ENCODE results near the gene CTNNBL1. TPM values are rescaled to one million over a fixed set of nuclear protein-coding genes. Genes with fewer than 3 reads are reported as not detected.
A peak's percentile ranks its signal among the peaks of the same experiment; 100 is the strongest.

Gene CTNNBL1
- total RNA-seq, 2 experiments from 2014 or later = 75.5 to 75.9 TPM

DNA sequence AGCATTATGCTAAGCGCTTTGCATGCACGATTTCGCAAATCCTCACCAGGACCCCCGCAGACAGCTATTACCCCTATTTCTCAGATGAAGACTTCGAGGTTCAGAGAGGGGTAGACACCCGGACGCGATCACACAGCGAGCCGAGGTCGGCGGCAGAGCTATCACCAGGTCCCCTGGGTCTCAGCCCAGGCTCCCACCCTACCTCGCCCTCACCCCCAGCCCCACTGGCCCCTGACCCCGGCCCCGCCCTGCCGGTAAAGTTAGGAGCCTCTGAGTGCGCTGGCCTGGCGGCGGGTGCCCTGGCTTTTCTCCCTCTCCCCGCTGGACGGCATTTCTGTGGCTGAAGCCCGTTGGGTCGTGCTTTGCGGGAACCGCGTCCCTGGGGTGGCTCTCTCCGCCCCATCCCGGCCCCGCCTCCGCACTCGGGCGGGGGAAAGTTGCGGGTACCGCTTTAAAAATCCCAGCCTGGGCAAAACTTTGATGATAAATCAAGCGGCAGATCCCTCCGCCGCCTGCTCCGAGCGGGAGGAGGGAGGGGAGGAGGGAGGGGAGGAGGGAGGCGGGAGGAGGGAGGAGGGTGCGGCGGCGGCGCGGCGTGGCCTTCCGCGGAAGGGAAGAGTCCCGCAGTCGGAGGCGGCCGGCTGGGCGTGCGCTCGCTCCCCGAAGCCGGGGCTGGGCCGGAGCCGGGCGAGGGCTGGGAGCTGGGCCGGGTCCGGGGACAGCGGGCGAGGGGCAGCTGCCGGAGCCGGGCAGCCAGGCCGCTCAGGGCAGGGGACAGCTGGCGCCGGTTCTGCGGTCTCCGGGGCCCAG lies 208.9 kb downstream of the CTNNBL1 start, which contains the start of gene VSTM2L:
Gene VSTM2L (plus strand): TSS at position 624 of the 810 bp plus-strand sequence. CDS start 224 bp downstream, outside the sequence.
- ATAC-seq (peak; percentile 23), DNase-seq (no peak)
- H3K36me3 Mint-ChIP-seq (ENCODE audit: low read depth) = no peaks in the 10 kb centered on the region
- H3K27me3 Mint-ChIP-seq (ENCODE audit: low read depth) = peaks cover 47% of the 10 kb centered on the region
- H3K4me3 Mint-ChIP-seq = peak within 1 kb of the TSS; percentile 39
- no peaks in the 10 kb centered on the region for H3K9me3 Mint-ChIP-seq (ENCODE audit: insufficient read depth)
- POLR2A ChIA-PET = no interaction called here
- no peak within 1 kb of the TSS for H3K27ac Mint-ChIP-seq
- CTCF ChIA-PET = no interaction called here
- peaks cover 6% of the 10 kb centered on the region for H3K4me1 Mint-ChIP-seq (ENCODE audit: low read depth)

DNA sequence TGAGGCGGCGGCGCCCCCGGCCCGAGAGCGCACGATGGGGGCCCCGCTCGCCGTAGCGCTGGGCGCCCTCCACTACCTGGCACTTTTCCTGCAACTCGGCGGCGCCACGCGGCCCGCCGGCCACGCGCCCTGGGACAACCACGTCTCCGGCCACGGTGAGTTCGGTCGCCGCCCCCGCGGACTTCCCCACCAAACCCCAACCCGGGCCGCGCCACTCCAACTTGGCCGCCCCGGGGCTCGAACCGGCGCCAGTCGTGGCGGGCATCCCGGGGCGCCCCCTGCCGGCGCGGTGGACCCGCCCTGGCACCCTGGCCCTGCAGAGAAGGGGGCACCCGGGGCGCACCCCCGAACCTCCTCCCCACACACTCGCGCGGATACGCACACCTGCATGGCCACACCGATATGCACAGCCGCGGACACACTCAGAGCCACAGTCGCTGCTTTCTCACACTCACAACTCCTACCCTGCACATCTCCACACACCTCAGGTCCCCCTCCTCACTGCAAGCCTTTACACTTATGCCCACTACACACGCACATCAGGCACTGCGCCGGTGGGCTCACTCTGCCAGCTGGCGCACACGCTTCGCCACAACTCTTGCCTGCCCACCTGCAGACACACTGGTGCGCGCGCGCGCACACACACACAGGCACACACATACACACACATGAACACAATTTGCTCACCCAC lies 209.6 kb downstream of the CTNNBL1 start:
- Mint-ChIP-seq H3K4me3 (no peak overlapping the region), H3K4me1 (ENCODE audit: low read depth) (peaks cover 6% of the 10 kb centered on the region), H3K27me3 (ENCODE audit: low read depth) (peaks cover 48% of the 10 kb centered on the region), H3K36me3 (ENCODE audit: low read depth) (no peaks in the 10 kb centered on the region), H3K27ac (no peak overlapping the region), H3K9me3 (ENCODE audit: insufficient read depth) (no peaks in the 10 kb centered on the region)
- ATAC-seq = no peak
- CTCF ChIA-PET = no interaction called here
- POLR2A ChIA-PET = no interaction called here
- DNase-seq = no peak

DNA sequence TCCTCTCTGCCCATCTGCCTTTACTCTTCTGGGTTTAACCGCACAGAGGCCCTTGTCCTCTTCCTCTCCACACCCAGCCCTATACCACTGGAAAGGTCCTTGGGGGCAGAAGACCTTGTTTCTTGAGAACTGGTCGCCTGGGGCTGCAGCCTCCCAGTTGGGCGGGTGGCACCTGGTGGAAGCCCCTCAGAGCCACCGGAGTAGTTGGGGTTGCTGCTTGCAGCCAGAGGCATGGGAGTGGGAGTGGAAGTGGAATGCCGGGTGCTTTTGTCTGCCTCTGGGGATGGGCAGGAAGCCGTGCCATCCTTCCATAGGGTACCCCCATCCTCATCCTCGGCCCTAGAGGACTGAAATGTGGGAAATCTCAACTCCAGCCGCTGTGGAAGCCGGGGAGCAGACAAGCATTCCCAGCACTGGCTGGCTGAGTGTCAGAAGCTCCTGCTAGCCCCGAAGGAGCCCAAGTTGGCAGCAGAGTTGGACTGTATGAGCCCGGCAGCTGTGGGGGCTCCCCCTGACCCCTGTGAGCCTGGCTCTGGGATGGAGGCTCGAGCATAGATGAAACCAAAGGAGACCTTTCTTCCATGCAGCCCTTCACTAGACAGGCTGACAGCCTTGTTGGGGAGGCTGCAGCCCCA lies 210.3 kb downstream of the CTNNBL1 start:
- Mint-ChIP-seq H3K27ac (no peak overlapping the region), H3K4me3 (no peak overlapping the region), H3K9me3 (ENCODE audit: insufficient read depth) (no peaks in the 10 kb centered on the region), H3K36me3 (ENCODE audit: low read depth) (no peaks in the 10 kb centered on the region), H3K27me3 (ENCODE audit: low read depth) (peaks cover 52% of the 10 kb centered on the region), H3K4me1 (ENCODE audit: low read depth) (peaks cover 6% of the 10 kb centered on the region)
- ChIA-PET POLR2A (no interaction called here), CTCF (no interaction called here)
- no peak for DNase-seq
- no peak for ATAC-seq

DNA sequence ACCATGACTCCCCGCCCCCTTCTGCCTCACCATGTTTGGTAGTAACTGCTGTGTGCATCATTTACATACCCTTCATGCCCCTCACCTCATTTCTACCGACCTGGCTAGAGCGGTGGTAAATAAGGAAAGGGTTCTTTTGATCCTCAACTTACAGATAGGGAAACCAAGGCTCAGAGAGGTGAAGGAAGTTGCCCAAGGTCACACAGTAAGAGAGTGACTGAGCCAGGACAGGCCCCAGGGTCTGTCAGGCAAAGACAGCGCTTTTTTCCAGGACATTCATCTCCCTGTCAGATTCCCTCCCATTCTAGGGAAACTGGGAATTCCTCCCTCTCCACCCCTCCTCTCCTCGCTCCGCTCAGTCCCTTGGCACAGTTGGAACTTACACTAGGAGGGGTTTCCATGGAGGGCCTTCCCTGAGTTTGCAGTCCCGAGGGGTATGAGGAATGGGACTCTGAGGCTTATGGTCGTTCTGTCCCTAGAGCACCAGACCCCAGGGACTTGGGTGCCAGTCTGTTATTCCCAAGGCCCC lies 211.1 kb downstream of the CTNNBL1 start:
- POLR2A ChIA-PET = no interaction called here
- CTCF ChIA-PET = no interaction called here
- H3K4me1 Mint-ChIP-seq (ENCODE audit: low read depth) = peaks cover 6% of the 10 kb centered on the region

DNA sequence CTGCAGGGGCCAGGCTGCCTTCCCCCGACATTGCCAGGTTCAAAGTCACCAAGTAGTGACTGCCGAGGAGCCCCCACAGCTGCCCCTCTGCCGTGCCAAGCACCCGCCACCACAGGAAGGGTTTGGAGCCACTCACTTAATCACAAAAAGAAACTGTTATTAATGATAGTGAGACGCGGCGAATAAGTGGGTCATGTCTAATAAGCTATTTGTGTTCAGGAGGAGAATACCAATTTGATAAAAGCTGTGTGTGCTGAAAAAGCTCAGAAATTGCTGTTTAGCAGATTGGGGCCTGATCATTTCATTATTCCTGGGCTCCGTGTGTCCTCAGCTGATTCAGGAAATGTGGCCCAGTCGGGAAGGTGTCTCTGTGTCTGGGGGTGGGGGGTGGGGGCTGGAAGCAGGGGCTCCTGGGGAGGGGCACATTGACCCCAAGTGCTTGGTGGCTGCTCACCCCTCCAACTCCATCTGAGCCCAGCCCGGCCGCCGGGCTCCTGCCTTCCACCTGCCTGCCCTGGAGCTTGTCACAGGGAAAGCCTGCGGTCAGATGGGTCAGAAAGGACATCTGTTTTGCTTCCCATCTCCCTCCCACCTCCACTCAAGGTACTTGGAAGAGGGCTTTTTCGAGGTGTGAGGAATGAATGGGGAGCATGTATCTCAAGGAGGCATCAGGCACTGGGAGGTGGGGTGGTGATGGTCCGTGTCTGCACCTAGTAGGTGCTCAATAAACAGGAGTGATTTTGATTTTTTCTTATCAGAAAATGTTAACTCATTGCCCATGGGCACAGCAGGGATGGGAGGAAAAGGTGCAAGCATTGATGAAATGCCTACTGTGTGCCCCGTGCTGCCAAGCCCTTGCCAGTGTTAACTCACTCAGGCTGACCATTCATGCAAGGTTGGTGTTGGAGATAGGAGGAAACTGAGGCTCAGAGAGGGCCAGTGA lies 212.1 kb downstream of the CTNNBL1 start:
- Mint-ChIP-seq H3K36me3 (ENCODE audit: low read depth) (no peaks in the 10 kb centered on the region), H3K9me3 (ENCODE audit: insufficient read depth) (no peaks in the 10 kb centered on the region), H3K27ac (no peak overlapping the region), H3K4me1 (ENCODE audit: low read depth) (peaks cover 6% of the 10 kb centered on the region), H3K27me3 (ENCODE audit: low read depth) (peaks cover 42% of the 10 kb centered on the region), H3K4me3 (no peak overlapping the region)
- CTCF ChIA-PET = interaction anchor here (1.3 kb wide), 1 partner anchor 10 kb away, joined by 4 read pairs; no protein-coding TSS in a partner anchor
- ATAC-seq = no peak
- no peak for DNase-seq
- POLR2A ChIA-PET = no interaction called here

More for the DNA sequence above, 211.1 kb downstream of the CTNNBL1 start:
- Mint-ChIP-seq H3K36me3 (ENCODE audit: low read depth) (no peaks in the 10 kb centered on the region), H3K4me3 (no peak overlapping the region), H3K27me3 (ENCODE audit: low read depth) (peaks cover 46% of the 10 kb centered on the region), H3K27ac (no peak overlapping the region), H3K9me3 (ENCODE audit: insufficient read depth) (no peaks in the 10 kb centered on the region)
- no peak for ATAC-seq
- no peak for DNase-seq

DNA sequence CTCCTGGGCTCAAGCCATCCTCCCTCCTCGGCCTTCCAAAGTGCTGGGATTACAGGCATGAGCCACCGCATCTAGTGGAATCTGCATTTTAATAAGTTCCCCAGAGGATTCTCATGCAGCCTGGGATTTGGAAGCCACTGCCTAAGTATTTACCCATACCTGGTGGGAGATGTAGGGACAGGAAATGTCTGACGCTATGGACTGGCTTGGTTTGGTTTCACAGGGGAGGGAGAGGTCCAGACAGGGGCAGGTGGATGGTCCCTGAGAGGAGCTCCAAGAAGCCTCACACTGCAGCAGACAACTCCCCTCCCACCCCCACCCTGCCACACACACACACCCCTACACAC lies 213.5 kb downstream of the CTNNBL1 start:
- H3K36me3 Mint-ChIP-seq (ENCODE audit: low read depth) = no peaks in the 10 kb centered on the region
- DNase-seq (no peak), ATAC-seq (no peak)
- peaks cover 35% of the 10 kb centered on the region for H3K27me3 Mint-ChIP-seq (ENCODE audit: low read depth)
- POLR2A ChIA-PET = no interaction called here
- no peak overlapping the region for H3K27ac Mint-ChIP-seq
- peaks cover 9% of the 10 kb centered on the region for H3K4me1 Mint-ChIP-seq (ENCODE audit: low read depth)
- CTCF ChIA-PET = no interaction called here
- no peaks in the 10 kb centered on the region for H3K9me3 Mint-ChIP-seq (ENCODE audit: insufficient read depth)
- H3K4me3 Mint-ChIP-seq = no peak overlapping the region

DNA sequence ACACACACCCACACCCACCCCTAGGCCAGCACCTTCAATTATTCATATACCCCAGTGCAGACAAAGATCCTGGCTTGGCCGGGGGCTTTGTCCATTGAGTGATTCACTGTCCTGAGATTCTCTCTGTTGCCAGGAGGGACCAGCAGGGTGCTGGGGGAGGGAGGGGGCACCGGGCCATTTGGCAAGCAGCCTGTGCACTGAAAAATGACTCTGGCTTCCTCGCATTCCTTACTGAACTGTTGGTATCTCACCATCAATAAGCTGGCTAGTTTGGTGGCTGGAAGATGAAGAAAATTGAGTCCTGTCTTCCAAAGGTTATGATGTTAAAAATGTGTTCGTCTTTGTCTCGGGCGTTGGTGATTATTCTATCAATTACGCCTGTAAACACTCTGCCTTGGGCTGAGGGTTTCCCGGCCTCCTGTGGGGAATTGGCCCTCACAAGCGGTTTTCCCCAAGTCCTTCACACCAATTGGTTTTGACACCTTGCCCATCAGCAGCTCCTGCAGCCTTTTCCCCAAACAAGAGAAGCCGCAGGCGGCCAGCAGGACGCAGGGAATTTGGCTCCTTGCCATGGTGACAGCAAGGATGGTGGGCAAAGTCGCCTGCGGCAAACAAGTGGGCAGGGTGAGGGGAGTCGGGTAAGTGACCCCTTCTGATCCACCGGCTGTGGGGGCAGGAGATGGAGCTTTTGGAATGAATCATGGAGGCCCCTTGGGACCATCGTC lies 214.0 kb downstream of the CTNNBL1 start:
- no peak overlapping the region for H3K4me3 Mint-ChIP-seq
- ChIA-PET CTCF (no interaction called here), POLR2A (no interaction called here)
- peaks cover 32% of the 10 kb centered on the region for H3K27me3 Mint-ChIP-seq (ENCODE audit: low read depth)
- H3K4me1 Mint-ChIP-seq (ENCODE audit: low read depth) = peaks cover 10% of the 10 kb centered on the region
- DNase-seq = no peak
- H3K36me3 Mint-ChIP-seq (ENCODE audit: low read depth) = no peaks in the 10 kb centered on the region
- no peak overlapping the region for H3K27ac Mint-ChIP-seq
- no peaks in the 10 kb centered on the region for H3K9me3 Mint-ChIP-seq (ENCODE audit: insufficient read depth)
- ATAC-seq = no peak

DNA sequence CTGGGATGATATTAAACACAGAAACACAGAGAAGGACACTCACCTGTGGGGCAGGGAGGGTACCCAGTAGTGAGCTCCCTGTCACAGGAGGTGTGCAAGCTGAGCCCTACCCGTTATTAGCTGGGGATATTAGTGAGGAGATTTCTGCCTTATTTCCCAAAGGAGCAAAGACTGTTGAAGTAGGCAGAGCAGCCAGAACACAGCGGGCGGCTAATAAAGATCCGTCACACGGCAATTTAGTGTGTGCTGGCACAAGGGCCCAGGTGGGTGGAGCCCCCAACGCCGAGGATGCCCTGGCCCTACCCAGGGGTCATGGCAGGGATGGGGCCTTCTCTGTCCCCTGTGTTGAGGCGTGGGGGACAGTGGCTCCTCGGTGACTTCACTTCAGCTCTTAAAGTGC lies 217.4 kb downstream of the CTNNBL1 start:
- Mint-ChIP-seq H3K4me1 (ENCODE audit: low read depth) (peaks cover 20% of the 10 kb centered on the region), H3K36me3 (ENCODE audit: low read depth) (no peaks in the 10 kb centered on the region), H3K9me3 (ENCODE audit: insufficient read depth) (no peaks in the 10 kb centered on the region), H3K4me3 (no peak overlapping the region), H3K27me3 (ENCODE audit: low read depth) (peaks cover 35% of the 10 kb centered on the region), H3K27ac (no peak overlapping the region)
- POLR2A ChIA-PET = no interaction called here
- ATAC-seq = no peak
- no peak for DNase-seq
- CTCF ChIA-PET = interaction anchor here (1.2 kb wide), 1 partner anchor 11 kb away, joined by 4 read pairs; no protein-coding TSS in a partner anchor

DNA sequence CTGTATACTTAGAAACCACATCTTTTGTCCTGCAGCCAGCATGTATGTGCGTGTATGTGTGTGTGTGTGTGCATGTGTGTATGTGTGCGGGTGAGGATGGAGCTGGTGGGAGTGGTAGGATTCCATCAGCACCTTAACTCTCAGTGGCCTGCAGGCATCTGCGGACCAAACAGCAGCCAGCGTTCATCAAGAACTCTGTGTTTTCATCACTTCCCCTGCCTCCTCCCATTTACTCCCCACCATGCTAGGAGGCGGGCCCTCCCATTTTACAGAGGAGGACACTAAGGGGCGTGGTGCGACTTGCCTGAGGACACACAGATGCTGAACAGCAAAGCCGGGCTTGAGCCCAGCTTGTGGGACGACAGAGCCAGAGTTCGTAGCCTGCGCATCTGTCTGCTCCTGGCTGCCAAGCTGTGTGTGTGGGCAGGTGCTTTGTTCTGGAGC lies 218.0 kb downstream of the CTNNBL1 start:
- Mint-ChIP-seq H3K4me1 (ENCODE audit: low read depth) (peaks cover 20% of the 10 kb centered on the region), H3K9me3 (ENCODE audit: insufficient read depth) (no peaks in the 10 kb centered on the region), H3K27me3 (ENCODE audit: low read depth) (peaks cover 38% of the 10 kb centered on the region), H3K36me3 (ENCODE audit: low read depth) (no peaks in the 10 kb centered on the region), H3K27ac (no peak overlapping the region), H3K4me3 (no peak overlapping the region)
- ATAC-seq = peak; percentile 49
- DNase-seq = peak; percentile 41
- POLR2A ChIA-PET = no interaction called here
- CTCF ChIA-PET = interaction anchor here (1.2 kb wide), 1 partner anchor 11 kb away, joined by 4 read pairs; no protein-coding TSS in a partner anchor

DNA sequence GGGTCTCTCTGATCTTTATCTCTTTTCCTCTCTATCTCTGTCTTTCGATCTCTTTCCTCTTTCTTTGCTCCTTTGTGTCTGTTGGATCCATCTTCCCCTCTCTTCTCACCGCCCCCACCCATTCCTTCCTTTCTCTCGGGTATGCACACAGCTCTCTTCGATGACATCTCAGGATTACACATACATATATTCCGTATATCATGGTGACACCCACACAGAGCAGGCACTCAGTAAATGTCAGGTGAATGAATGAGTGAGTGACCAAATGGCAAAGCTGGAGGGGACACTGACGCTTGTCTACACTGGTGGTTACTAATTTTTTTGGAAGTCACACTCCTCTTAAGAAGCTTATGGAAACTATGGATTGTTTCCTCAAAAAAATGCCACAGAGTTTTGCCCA lies 219.0 kb downstream of the CTNNBL1 start:
- peaks cover 38% of the 10 kb centered on the region for H3K27me3 Mint-ChIP-seq (ENCODE audit: low read depth)
- H3K4me1 Mint-ChIP-seq (ENCODE audit: low read depth) = peaks cover 26% of the 10 kb centered on the region
- H3K36me3 Mint-ChIP-seq (ENCODE audit: low read depth) = no peaks in the 10 kb centered on the region
- H3K9me3 Mint-ChIP-seq (ENCODE audit: insufficient read depth) = no peaks in the 10 kb centered on the region
- no peak overlapping the region for H3K27ac Mint-ChIP-seq
- DNase-seq (no peak), ATAC-seq (no peak)
- CTCF ChIA-PET = no interaction called here
- H3K4me3 Mint-ChIP-seq = no peak overlapping the region
- POLR2A ChIA-PET = no interaction called here

All from activated CD8-positive, alpha-beta T cell treated with anti-CD3 and anti-CD28 coated beads, Interleukin-2, amount 10 ng/mL, durations not matched to agents 7 days and 5 days (primary cell).